GM21723 (cell line): ENCODE data around the gene NLGN2.
A peak's percentile ranks its signal among the peaks of the same experiment; 100 is the strongest.

Experiments
- ATAC-seq: cut with Tn5 transposase; IDR thresholded peaks from one replicate; pipeline ENCODE4 v1.9.1; 2021; ENCODE audit warnings: mild to moderate bottlenecking, moderate library complexity; ENCODE audit not compliant: unreplicated experiment

NLGN2 gene

GRCh38 chr17:7435676-7436555 is 28.3 kb downstream of the NLGN2 start:
- ATAC-seq: peak; percentile 19

DNA sequence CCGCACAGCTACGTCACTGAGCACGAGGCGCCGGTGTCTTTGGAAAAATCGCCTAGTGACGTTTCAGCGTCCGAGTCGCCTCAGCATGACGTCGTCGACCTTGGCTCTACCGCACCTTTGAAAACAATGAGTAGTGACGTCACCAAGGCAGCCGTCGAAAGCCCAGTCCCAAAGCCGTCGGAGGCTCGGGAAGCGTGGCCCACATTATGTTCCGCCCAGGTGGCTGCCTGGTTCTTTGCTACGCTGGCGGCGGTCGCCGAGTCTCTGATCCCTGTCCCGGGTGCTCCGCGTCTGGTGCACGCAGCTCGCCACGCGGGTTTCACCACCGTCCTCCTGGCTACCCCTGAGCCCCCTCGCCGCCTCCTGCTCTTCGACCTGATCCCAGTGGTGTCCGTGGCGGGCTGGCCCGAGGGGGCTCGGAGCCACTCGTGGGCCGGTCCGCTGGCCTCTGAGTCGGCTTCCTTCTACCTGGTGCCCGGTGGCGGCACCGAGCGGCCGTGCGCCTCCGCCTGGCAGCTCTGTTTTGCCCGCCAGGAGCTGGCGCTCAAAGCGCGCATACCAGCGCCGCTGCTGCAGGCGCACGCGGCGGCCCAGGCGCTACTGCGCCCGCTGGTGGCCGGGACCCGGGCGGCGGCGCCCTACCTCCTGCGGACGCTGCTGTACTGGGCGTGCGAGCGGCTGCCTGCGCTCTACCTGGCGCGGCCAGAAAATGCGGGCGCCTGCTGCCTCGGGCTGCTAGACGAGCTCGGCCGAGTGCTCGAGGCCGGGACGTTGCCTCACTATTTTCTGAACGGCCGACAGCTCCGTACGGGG is 29.1 kb downstream of the NLGN2 start:
- ATAC-seq: no peak

GRCh38 chr17:7437369-7437863 is 29.8 kb downstream of the NLGN2 start:
- no peak for ATAC-seq

- ATAC-seq: no peak
Observed at GRCh38 chr17:7437950-7438614, 30.4 kb downstream of the NLGN2 start.

DNA sequence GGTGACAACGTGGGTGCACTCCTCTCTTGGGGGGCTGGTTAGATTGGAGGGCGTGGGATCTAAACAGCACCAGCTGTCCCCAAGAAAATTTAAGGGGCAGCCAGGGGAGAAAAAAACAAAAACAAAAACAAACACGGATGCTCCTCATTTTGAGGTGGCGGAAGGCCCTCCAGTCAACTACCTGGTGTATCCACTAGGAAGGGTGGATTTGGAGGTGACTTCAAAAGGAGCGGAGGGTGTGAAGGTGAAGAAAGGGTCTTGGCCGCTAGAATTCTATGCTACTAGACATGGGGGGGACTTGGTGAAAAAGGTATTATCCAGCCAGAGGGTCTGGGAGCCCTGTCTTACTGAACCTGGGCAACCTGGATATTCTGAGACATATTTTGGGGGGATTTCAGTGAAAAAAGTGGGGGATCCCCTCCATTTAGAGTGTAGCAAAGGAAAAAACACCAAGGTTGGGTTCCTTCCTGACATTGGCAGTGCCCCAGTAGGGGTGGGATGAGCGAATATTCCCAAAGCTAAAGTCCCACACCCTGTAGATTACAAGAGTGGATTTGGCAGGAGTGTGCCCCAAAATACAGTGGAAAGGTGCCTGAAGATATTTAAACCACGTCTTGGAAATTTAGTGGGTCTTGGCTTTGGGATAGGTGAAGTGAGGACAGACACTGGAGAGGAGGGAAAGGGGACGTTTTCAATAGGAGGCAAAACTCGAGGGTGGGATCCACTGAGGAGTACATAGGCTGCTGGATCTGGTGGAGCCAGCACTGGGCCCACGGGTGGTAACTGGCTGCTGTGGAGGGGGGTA is 31.2 kb downstream of the NLGN2 start:
- ATAC-seq: no peak

- no peak for ATAC-seq
Observed at GRCh38 chr17:7439462-7440112, 31.9 kb downstream of the NLGN2 start, which contains the start of gene FGF11. Gene FGF11 (plus strand): TSS chr17:7439512. CDS start chr17:7439621, 109 bp downstream.

GRCh38 chr17:7440113-7440833 is 32.6 kb downstream of the NLGN2 start:
- no peak for ATAC-seq

DNA sequence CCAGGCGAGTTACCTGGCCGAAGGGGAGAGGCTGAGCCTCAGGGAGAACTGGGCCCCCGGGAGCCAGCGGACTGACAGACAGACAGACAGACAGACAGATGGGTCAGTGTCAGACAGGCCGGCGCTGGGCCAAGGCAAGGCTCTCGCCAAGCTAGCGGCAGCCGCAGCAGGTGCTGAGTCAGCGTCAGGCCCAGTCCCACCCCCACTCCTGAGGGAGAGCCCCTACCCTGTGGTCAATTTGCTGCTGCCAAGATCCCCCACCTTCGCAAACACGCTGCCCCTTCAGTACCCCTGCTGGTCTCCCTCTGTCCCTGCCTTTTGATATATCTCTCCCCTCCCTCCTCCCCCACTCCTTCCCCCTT is 33.2 kb downstream of the NLGN2 start:
- ATAC-seq: no peak

DNA sequence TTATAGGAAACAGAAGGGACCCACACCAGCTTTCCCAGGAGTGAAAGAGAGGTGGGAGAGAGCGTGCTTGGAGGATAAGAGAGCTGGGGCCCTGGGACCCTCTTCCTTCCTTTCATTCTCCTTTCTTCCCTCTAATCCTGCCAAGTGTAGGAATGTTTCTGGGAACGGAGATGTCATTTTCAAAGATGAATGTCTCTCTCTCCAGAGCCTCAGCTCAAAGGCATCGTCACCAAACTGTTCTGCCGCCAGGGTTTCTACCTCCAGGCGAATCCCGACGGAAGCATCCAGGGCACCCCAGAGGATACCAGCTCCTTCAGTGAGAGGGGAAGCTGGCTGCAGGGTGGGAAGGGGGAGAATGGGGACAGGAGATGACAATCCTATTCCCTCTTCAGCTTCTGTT is 33.6 kb downstream of the NLGN2 start:
- no peak for ATAC-seq

DNA sequence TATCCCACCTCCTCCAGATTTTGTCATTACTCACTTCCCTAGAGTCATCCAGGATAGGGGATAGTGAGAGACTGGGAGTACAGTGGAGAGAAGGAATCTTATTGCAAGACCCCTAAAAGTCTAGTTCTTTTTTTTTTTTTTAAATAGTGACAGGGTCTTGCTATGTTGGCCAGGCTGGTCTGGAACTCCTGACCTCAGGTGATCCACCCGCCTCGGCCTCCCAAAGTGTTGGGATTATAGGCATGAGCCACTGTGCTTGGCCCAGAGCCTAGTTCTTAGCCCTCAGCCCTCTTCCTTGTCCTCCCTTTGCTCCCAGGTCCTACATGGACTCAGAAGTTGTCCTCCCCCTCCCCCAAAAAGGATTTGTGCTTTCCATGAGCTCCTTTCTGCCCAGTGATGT is 34.5 kb downstream of the NLGN2 start:
- ATAC-seq: no peak

GRCh38 chr17:7443499-7444485 is 36.1 kb downstream of the NLGN2 start:
- no peak for ATAC-seq

GRCh38 chr17:7444682-7445618 is 37.3 kb downstream of the NLGN2 start, which contains the start of gene CHRNB1:
Gene CHRNB1 (plus strand): TSS chr17:7445061. CDS start chr17:7445128, 67 bp downstream.
- ATAC-seq: no peak

DNA sequence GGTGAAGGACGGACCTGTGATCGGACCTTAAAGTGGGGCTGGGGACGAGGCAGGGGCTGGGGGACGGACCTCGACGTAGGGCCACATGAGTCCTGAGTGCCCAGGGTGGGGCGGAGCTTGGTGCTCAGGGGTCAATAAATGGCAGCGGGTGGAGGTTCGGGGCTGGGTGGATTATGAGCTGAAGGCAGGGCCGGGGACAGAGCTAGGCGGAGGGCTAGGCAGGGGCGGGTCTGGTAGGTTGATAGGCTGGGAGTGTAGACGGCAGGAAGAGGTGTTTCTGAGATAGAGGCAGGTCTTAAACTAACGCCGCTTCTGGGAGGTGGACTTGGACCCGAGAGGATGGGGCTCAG is 37.9 kb downstream of the NLGN2 start:
- ATAC-seq: no peak

DNA sequence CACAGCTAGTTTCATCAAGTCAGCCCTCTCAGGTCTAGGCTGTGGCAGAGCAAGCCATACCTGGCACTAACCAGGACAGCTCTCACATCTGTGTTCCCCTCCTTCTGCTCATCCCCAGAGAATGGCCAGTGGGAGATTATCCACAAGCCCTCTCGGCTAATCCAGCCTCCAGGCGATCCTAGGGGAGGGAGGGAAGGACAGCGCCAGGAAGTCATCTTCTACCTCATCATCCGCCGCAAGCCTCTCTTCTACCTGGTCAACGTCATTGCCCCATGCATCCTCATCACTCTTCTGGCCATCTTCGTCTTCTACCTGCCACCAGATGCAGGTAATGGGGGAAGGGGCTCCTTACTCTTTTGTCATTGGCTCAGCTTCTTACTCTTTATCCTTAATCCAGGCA is 40.8 kb downstream of the NLGN2 start:
- no peak for ATAC-seq

DNA sequence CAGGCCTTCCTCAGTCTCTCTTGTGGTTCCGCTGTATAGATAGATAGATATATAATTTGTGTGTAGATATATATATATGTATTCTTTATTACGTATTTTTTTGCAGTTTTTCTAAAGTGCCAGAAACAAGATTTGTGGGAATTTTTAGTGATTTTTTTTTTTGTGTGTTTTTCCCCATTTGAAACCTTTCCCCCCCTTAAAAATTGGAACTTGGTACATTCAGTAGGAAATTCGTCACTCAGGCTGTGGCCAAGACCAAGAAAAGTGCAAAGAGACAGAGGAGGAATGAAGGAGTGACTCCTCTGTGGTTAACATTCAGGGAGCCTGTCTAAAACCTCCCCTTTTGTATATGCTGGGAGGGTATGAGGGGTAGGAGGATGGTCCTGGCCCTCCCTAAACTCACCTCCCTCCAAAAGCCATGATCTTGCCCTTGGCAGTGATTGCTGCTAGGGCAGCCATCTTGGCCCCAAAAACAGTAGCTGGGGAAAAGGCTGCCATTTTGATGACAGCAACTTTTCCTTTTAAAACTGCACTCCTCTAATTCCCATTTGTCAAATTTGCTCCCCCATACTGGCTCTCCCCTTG is 52.4 kb downstream of the NLGN2 start:
- no peak for ATAC-seq

DNA sequence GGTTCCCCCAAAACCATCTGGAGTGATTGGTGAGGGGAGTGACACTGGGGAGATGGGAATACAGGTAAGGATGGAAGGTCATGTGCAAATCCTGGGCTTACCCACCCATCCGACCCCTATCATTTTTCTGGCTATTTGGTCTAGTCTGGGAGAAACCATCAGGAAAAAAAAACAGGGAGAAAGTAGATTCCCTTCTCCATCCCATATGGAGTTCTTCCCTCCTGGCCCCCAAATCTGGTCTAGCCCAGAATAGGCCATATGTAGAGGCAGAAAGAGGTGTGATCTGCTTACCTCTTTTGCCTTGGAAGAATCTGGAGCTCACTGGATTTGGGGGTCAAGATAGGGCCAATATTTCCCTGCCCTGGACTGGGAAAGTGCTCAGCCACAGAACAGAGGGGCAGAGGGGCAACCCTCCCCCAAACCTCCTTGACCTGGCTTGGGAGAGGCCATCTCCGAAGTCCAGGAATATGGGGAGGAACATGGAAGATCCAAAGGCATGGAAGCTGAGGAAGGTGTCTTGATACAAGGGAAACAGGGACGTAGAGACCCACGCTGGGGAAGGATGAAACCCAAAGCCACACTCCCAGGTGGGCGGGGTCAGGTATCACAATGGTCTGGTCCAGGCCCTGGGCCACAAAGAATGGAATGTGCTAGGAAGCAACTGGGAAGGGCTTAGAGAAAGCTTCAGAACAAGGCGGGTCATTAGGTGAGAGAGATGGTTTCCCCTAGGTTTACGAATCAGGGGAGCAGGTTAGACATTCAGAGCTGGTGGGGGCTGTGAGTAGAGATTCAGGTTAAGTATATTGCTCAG is 53.4 kb downstream of the NLGN2 start:
- ATAC-seq: no peak
